Testis (tissue), 2 donors: ENCODE data around the gene MORN4.

Source experiments
- CTCF ChIP-seq, 3 experiments: fragments of 450-650 bp in 2 of 3; fragments of 200-600 bp in 1 of 3; sonication (generic) in 1 of 3; IDR thresholded peaks; one replicate each; pipeline ENCODE4 v1.5.1; 2016 to 2019; ENCODE audit warnings: antibody characterized with exemption in 3 of 3, mild to moderate bottlenecking in 2 of 3, moderate library complexity in 1 of 3
- POLR2A ChIP-seq: fragments of 450-650 bp; IDR thresholded peaks from one replicate; pipeline ENCODE4 v1.6.1; 2017; ENCODE audit warnings: antibody characterized with exemption, mild to moderate bottlenecking, moderate library complexity

- TF ChIP-seq CTCF (IDR thresholded peaks at IDR 0.05), result no peak
- TF ChIP-seq POLR2A, result no peak
These were observed 68.5 kb downstream of the MORN4 start for GRCh38 chr10:97564776-97565175.
